ENCODE measurements around the gene CLDN18. TPM values are rescaled to one million over a fixed set of nuclear protein-coding genes. Genes with fewer than 3 reads are reported as not detected.

Gene CLDN18
- total RNA-seq, 4 donors from 2014 or later, result not detected

DNA sequence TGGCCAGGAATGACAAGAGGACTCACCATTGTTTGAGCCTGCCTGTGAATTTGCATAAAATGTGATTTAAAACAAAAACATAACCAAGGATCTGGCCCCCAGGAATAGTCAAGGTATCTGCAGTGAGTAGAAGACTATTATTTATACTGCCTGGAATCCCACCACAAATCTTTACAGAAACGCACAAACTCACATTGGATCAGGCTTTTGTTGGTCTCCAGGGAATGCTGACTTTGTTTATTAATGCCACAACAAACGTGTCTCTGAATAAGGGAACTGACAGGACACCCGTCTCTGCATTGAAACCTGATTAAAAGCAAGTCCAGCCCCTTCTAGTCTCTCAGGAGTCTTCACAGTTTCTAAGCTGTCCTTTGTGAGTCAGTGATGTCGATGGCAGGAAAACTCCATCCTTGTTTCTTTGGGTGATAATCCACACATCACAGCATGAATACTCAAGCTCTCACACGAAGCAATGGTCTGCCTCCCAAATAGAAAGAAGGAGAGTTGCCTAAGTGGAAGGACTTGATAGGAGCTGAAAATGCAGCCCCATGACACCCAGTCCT is 37.7 kb downstream of the CLDN18 start:
- TF ChIP-seq EP300 (IDR thresholded peaks at IDR 0.05) (no peak), POLR2A (IDR thresholded peaks at IDR 0.05) (no peak)
- TF ChIP-seq, protein P1, sequence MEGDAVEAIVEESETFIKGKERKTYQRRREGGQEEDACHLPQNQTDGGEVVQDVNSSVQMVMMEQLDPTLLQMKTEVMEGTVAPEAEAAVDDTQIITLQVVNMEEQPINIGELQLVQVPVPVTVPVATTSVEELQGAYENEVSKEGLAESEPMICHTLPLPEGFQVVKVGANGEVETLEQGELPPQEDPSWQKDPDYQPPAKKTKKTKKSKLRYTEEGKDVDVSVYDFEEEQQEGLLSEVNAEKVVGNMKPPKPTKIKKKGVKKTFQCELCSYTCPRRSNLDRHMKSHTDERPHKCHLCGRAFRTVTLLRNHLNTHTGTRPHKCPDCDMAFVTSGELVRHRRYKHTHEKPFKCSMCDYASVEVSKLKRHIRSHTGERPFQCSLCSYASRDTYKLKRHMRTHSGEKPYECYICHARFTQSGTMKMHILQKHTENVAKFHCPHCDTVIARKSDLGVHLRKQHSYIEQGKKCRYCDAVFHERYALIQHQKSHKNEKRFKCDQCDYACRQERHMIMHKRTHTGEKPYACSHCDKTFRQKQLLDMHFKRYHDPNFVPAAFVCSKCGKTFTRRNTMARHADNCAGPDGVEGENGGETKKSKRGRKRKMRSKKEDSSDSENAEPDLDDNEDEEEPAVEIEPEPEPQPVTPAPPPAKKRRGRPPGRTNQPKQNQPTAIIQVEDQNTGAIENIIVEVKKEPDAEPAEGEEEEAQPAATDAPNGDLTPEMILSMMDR (IDR thresholded peaks at IDR 0.05), result no peak
- H3K27me3 ChIP-seq, result no peaks in the 10 kb centered on the region
- H3K4me3 ChIP-seq, result no peak overlapping the region
- no peaks in the 10 kb centered on the region for H3K36me3 ChIP-seq
- DNase-seq (ENCODE audit: low spot score in 2 of 2), result no peak
- 53 to 62% methylated on average over 5 of the region's 5 CpGs for WGBS, 2 donors
- H3K9me3 ChIP-seq, result no peaks in the 10 kb centered on the region
- no peaks in the 10 kb centered on the region for H3K4me1 ChIP-seq
- H3K27ac ChIP-seq, result no peak overlapping the region

DNA sequence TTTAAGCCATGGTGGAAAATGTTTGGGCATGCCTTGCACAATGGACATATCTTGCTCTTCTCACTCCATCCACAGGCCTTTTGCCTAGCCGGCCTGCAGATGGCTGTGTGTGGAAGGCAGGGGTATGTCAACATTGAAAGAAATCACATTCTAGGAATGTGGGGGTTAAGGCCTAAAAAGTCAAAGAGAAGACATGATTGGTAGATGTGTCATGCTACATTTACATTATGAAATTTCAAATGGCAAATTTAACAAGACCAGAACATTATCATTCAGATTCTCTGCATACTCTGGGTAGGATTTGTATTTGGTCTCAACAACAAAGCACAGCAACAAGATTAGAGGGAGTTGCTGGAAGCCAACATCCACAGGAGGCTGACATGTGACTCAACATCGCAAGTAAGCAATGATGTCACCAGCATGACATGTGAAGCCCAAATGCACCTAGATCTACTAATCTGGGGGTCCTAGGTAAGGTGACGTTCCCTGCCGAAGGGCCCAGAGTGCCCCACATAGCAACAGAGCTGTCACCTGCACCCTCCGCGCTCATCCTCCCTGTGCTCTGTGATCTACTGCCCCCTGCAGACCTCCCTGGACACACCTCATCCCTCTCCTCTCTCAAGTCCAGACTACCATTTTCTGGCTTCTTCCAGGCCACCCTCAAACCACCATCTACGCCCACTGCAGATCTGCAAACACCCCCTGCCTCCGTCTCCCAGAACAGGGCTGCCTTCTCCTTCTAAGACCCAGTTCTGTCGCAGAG is 39.4 kb downstream of the CLDN18 start:
- no peak for DNase-seq (ENCODE audit: low spot score in 2 of 2)
- Histone ChIP-seq H3K27me3 (no peaks in the 10 kb centered on the region), H3K4me3 (no peak overlapping the region), H3K27ac (no peak overlapping the region), H3K36me3 (no peaks in the 10 kb centered on the region), H3K9me3 (no peaks in the 10 kb centered on the region), H3K4me1 (no peaks in the 10 kb centered on the region)
- WGBS, 2 donors, result 89 to 92% methylated on average over 9 of the region's 9 CpGs
- TF ChIP-seq POLR2A (IDR thresholded peaks at IDR 0.05) (no peak), EP300 (IDR thresholded peaks at IDR 0.05) (no peak)
- TF ChIP-seq, protein P1 (IDR thresholded peaks at IDR 0.05), result no peak

DNA sequence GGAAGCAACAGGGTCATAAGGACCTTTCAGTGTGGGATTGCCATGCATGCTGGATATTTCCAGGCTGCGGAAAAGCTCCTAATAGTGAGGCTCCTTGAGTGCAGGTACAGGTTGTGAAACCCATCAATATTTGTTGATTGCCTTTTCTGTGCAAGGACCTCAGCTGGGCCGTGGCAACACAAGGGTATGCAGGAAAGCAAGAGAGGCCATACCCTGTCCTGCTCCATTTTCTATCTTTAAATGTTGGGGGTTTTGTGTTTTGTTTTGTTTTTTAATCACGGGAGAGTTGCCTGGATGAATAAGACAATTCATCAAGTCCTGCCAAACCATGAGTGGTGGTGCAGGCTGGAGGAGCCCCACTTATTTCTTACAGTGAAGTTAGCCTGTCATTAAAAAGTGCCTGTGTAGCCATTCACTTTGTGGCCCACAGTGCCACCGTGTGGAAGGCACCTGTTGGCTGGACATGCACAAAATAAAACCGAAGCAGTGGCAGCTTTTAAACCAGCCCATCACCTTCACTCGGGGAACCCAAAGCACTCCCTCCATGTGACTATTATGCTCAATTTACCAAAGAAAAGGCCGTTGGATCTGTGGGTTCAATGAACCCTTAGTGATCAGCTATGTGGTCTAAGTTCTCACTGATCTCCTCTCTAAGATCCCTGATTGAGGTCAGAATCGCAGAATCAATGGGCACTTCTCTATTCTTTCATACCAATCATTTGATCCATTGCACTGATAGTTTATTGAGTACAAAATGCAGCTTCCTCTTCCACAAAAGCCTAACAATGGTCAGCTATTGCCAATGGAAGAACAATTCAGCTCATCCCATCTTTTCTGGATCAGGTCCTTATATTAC is 42.2 kb downstream of the CLDN18 start:
- 42 to 46% methylated on average over 8 of the region's 8 CpGs for WGBS, 2 donors
- TF ChIP-seq, protein P1 (IDR thresholded peaks at IDR 0.05), result peak in 4 of 5 experiments; percentile 14 to 31 (median 24)
- no peak for TF ChIP-seq POLR2A (IDR thresholded peaks at IDR 0.05)
- DNase-seq (ENCODE audit: low spot score in 2 of 2), result no peak

DNA sequence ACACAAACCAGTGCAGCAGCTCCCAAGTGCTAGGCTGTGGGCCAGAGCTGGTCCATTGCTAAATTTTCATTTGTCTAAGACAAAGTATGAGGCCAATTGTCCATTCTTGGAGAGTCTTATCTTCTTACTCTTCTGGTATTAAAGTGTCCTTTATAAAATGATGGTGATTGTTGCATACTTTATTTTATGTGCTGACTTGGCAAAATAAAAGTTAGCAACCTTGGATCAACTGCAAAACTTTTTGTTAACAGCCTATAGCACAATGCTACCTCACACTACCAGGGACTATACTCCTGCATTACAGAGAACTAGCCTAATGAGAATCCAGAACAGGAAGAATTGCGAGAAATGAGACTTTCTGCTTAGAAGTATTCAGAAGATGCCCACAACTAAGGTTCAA is 44.1 kb downstream of the CLDN18 start:
- no peak overlapping the region for H3K4me3 ChIP-seq
- no peak overlapping the region for H3K27ac ChIP-seq
- H3K4me1 ChIP-seq, result no peaks in the 10 kb centered on the region
- no peak for TF ChIP-seq EP300 (IDR thresholded peaks at IDR 0.05)
- no peak for TF ChIP-seq POLR2A (IDR thresholded peaks at IDR 0.05)
- TF ChIP-seq, protein P1 (IDR thresholded peaks at IDR 0.05), result no peak
- DNase-seq (ENCODE audit: low spot score in 2 of 2), result no peak
- H3K27me3 ChIP-seq, result no peaks in the 10 kb centered on the region
- H3K36me3 ChIP-seq, result no peaks in the 10 kb centered on the region
- no peaks in the 10 kb centered on the region for H3K9me3 ChIP-seq
- WGBS, 2 donors, result 95 to 96% methylated on average over 1 of the region's 1 CpG

More for the DNA sequence above, 42.2 kb downstream of the CLDN18 start:
- H3K27ac ChIP-seq, result no peak overlapping the region
- no peak overlapping the region for H3K4me3 ChIP-seq
- no peaks in the 10 kb centered on the region for H3K36me3 ChIP-seq
- no peaks in the 10 kb centered on the region for H3K27me3 ChIP-seq
- no peaks in the 10 kb centered on the region for H3K4me1 ChIP-seq
- H3K9me3 ChIP-seq, result no peaks in the 10 kb centered on the region
